SK-N-SH (cell line): Measurements from ENCODE around the gene SGF29. TPM values are rescaled to one million over a fixed set of nuclear protein-coding genes. Genes with fewer than 3 reads are reported as not detected.

ENCODE experiments used
- CTCF ChIA-PET: fragments of 300-600, 350-600 bp; formaldehyde crosslinking; extraction: SDS; loops from one replicate; lab custom pipeline; 2021; lab: Yijun Ruan, JAX
- POLR2A ChIA-PET: fragments of 350-600 bp; sonication (Branson Sonifier 250); formaldehyde crosslinking; extraction: SDS; loops from one replicate; lab custom pipeline; 2020; ENCODE audit warnings: antibody characterized with exemption, inconsistent platforms; lab: Yijun Ruan, JAX
- DNase-seq: peaks from one replicate; pipeline ENCODE4 v3.0.0; 2012
- H2AFZ ChIP-seq: fragments of 200-600 bp; sonication (generic); 2 replicates; pipeline ENCODE4 v1.8.1; 2016; ENCODE audit warnings: antibody characterized with exemption, mild to moderate bottlenecking, low read depth
- H3F3A ChIP-seq: fragments of 200-600 bp; sonication (generic); replicated peaks from 2 replicates; pipeline ENCODE3; 2016; ENCODE audit warnings: antibody characterized with exemption, mild to moderate bottlenecking; ENCODE audit not compliant: insufficient read depth
- H3K27ac ChIP-seq, 2 experiments: fragments of 200-500 bp in 1 of 2; fragments of 200-600 bp in 1 of 2; sonication (Bioruptor generic) in 1 of 2; sonication (generic), shearing (Covaris generic) in 1 of 2; 2 replicates each; pipeline versions ENCODE4 v1.5.1 to v1.6.1; 2014 to 2016; ENCODE audit warnings: low read depth in 2 of 2, inconsistent platforms in 1 of 2, low read length in 1 of 2, mild to moderate bottlenecking in 1 of 2, mixed read lengths in 1 of 2
- H3K27me3 ChIP-seq: fragments of 200-600 bp; sonication (generic), shearing (Covaris generic); 2 replicates; pipeline ENCODE4 v1.6.1; 2016; ENCODE audit warnings: mixed run types; ENCODE audit not compliant: insufficient read depth
- H3K36me3 ChIP-seq, 2 experiments: fragments of 200-500 bp in 1 of 2; fragments of 200-600 bp in 1 of 2; sonication (Bioruptor generic) in 1 of 2; sonication (generic) in 1 of 2; replicated peaks in 1 of 2; 2 replicates each; pipeline versions ENCODE3 to v1.5.1; 2014 to 2016; ENCODE audit warnings: low read length in 1 of 2, mild to moderate bottlenecking in 1 of 2; ENCODE audit not compliant: insufficient read depth in 2 of 2, control insufficient read depth in 1 of 2
- H3K4me1 ChIP-seq, 2 experiments: fragments of 200-500 bp in 1 of 2; fragments of 200-600 bp in 1 of 2; sonication (Bioruptor generic) in 1 of 2; sonication (generic), shearing (Covaris generic) in 1 of 2; 2 replicates each; pipeline versions ENCODE4 v1.5.1 to v1.6.1; 2014 to 2016; ENCODE audit warnings: low read depth in 1 of 2, low read length in 1 of 2, mixed run types in 1 of 2; ENCODE audit not compliant: insufficient read depth in 2 of 2, control insufficient read depth in 1 of 2
- H3K4me2 ChIP-seq: fragments of 200-600 bp; sonication (generic), shearing (Covaris generic); 2 replicates; pipeline ENCODE4 v1.6.1; 2017; ENCODE audit warnings: mixed run types
- H3K4me3 ChIP-seq, 2 experiments: fragments of 200-500 bp in 1 of 2; fragments of 200-600 bp in 1 of 2; sonication (Bioruptor generic) in 1 of 2; sonication (generic), shearing (Covaris generic) in 1 of 2; 2 replicates each; pipeline versions ENCODE4 v1.5.1 to v1.8.1; 2014 to 2016; ENCODE audit warnings: low read depth in 2 of 2, inconsistent platforms in 1 of 2, low read length in 1 of 2, mild to moderate bottlenecking in 1 of 2, mixed read lengths in 1 of 2, moderate library complexity in 1 of 2
- H3K79me2 ChIP-seq: fragments of 200-600 bp; sonication (generic); 2 replicates; pipeline ENCODE4 v1.8.1; 2017; ENCODE audit warnings: mild to moderate bottlenecking; ENCODE audit not compliant: insufficient read depth
- H3K9ac ChIP-seq: fragments of 200-600 bp; sonication (generic); 2 replicates; pipeline ENCODE4 v1.6.1; 2017; ENCODE audit warnings: mixed run types
- H3K9me2 ChIP-seq: fragments of 200-600 bp; sonication (generic); 2 replicates; pipeline ENCODE4 v1.6.1; 2017; ENCODE audit warnings: mixed run types
- H3K9me3 ChIP-seq: fragments of 200-600 bp; sonication (generic); 2 replicates; pipeline ENCODE4 v1.6.1; 2017; ENCODE audit warnings: mixed run types, mild to moderate bottlenecking, moderate library complexity
- H4K20me1 ChIP-seq: fragments of 200-600 bp; sonication (generic); 2 replicates; pipeline ENCODE4 v1.6.1; 2017; ENCODE audit warnings: mild to moderate bottlenecking, mixed run types; ENCODE audit not compliant: insufficient read depth
- FOXJ3 ChIP-seq: sonication (generic); formaldehyde crosslinking; IDR thresholded peaks from 2 replicates; pipeline ENCODE4 v1.5.1; 2020; ENCODE audit warnings: mild to moderate bottlenecking, missing genetic modification reagents
- GATA2 ChIP-seq: sonication (generic); formaldehyde crosslinking; IDR thresholded peaks from 2 replicates; pipeline ENCODE4 v1.5.0; 2020; ENCODE audit warnings: mild to moderate bottlenecking, missing genetic modification reagents
- MEF2A ChIP-seq: IDR thresholded peaks from 2 replicates; pipeline ENCODE4 v1.4.0; 2012; ENCODE audit warnings: low read depth, borderline replicate concordance
- MXI1 ChIP-seq: IDR thresholded peaks from 2 replicates; pipeline ENCODE4 v1.6.1; 2012; ENCODE audit warnings: mild to moderate bottlenecking, low read depth, low read length, improper control_type of control experiment
- RAD21 ChIP-seq: IDR thresholded peaks from 2 replicates; pipeline ENCODE4 v1.6.1; 2012; ENCODE audit warnings: mild to moderate bottlenecking, low read length
- REST ChIP-seq: IDR thresholded peaks from 2 replicates; pipeline ENCODE4 v1.6.1; 2012; ENCODE audit warnings: mild to moderate bottlenecking, low read depth, low read length, moderate library complexity
- RXRA ChIP-seq: IDR thresholded peaks from 2 replicates; pipeline ENCODE4 v1.4.0; 2012; ENCODE audit warnings: low read depth, mild to moderate bottlenecking, borderline replicate concordance
- TCF12 ChIP-seq: IDR thresholded peaks from 2 replicates; pipeline ENCODE4 v1.4.0; 2012
- ZBTB33 ChIP-seq: IDR thresholded peaks from 2 replicates; pipeline ENCODE4 v1.4.0; 2012; ENCODE audit warnings: low read depth, borderline replicate concordance
- WGBS: methylation state at CpG from one replicate; pipeline ENCODE4 v1.1.6; 2017; ENCODE audit warnings: low lambda C conversion rate; 5-methylcytosine and 5-hydroxymethylcytosine counted together
- polyA plus RNA-seq, 3 experiments: library from polyadenylated mRNA; depleted of rRNA; stranded (reverse); fragments of >200 nt; gene quantifications; 2 replicates each; pipeline ENCODE4 v1.2.3, GENCODE V29; 2012

The SGF29 gene
- polyA plus RNA-seq, 1 of the 3 experiments (the other 2 are of a cell fraction): 4.6 TPM

GRCh38 chr16:28609631-28610594 lies 56.2 kb downstream of the SGF29 start, which contains the start of gene SULT1A1:
TSS of gene SULT1A1 (minus strand) at chr16:28610044. CDS start at chr16:28608855, 1,189 bp downstream.
- WGBS: 62% methylated on average over 6 of the region's 11 CpGs
- no peak within 1 kb of the TSS for H3K4me2 ChIP-seq
- no peaks in the 10 kb centered on the region for H3K79me2 ChIP-seq
- no peaks in the 10 kb centered on the region for H3K27me3 ChIP-seq
- no peaks in the 10 kb centered on the region for H3K9me3 ChIP-seq
- no peaks in the 10 kb centered on the region for H3K9me2 ChIP-seq
- no peak within 1 kb of the TSS for H3K4me3 ChIP-seq
- no peak within 1 kb of the TSS; a peak in 1 of 4 replicates for H3K27ac ChIP-seq
- no peak within 1 kb of the TSS for H2AFZ ChIP-seq
- CTCF ChIA-PET: no interaction called here
- POLR2A ChIA-PET: no interaction called here
- no peak for TF ChIP-seq RAD21
- TF ChIP-seq ZBTB33: no peak
- no peak for TF ChIP-seq RXRA
- no peak for TF ChIP-seq MEF2A
- TF ChIP-seq MXI1: no peak
- TF ChIP-seq REST: no peak
- TF ChIP-seq TCF12: no peak
- TF ChIP-seq GATA2 (CRISPR knock-in tag): no peak
- TF ChIP-seq FOXJ3 (CRISPR knock-in tag): no peak
- DNase-seq: peak; percentile 28
- no peaks in the 10 kb centered on the region for H3F3A ChIP-seq
- no peaks in the 10 kb centered on the region for H4K20me1 ChIP-seq
- no peak within 1 kb of the TSS for H3K9ac ChIP-seq
- no peaks in the 10 kb centered on the region for H3K36me3 ChIP-seq
- peaks cover 0 to 9% of the 10 kb centered on the region in 2 experiments; a peak in 1 of 4 replicates for H3K4me1 ChIP-seq
